Measurements from ENCODE around the gene MEI4. TPM values are rescaled to one million over a fixed set of nuclear protein-coding genes. Genes with fewer than 3 reads are reported as not detected.

Gene MEI4
- total and polyA plus RNA-seq, 2 of the 13 experiments (the other 11 are each of a cell fraction or from before 2014, with no cell fraction given): not detected

DNA sequence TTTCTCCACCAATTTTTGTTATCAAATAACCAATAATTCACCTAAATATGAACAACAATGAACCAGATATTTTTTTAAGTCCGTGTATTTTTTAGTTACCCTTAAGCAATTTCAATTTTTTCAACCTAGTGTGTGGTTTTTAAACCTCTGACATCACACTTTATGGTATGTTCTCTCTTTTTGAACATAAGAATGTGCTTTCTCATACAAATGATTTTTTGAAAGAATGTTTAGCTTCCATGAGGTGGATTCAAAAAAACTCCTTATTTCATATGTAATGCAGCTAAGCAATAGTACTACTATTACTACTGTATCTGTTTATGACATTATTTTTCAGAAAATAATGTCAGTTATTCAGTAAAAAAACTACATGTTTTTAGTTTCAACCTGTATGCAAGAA is 19.4 kb upstream of the MEI4 start:
- Histone ChIP-seq H2AFZ (ENCODE audit: low read length) (no peak overlapping the region), H3K4me2 (ENCODE audit: low read depth, low read length) (no peak overlapping the region), H3K9ac (ENCODE audit: insufficient read depth, low read depth, low read length) (no peak overlapping the region), H3K4me1 (ENCODE audit: insufficient read depth, low read length) (no peaks in the 10 kb centered on the region), H3K27me3 (ENCODE audit: control insufficient read depth in 1 of 2, insufficient read depth in 2 of 2, low read length in 2 of 2) (no peaks in the 10 kb centered on the region), H3K79me2 (ENCODE audit: insufficient read depth, low read length) (no peaks in the 10 kb centered on the region), H3K9me3 (ENCODE audit: low read length) (no peaks in the 10 kb centered on the region), H3K4me3 (replicated peaks in 1 of 3; ENCODE audit: insufficient read depth in 1 of 3, low read depth in 2 of 3, low read length in 3 of 3) (no peak overlapping the region), H3K27ac (ENCODE audit: extremely low read length, insufficient read depth, low read length) (no peak overlapping the region), H3K36me3 (replicated peaks in 1 of 2; ENCODE audit: control insufficient read depth in 1 of 2, insufficient read depth in 2 of 2, low read length in 2 of 2) (no peaks in the 10 kb centered on the region), H4K20me1 (ENCODE audit: insufficient read depth, low read length) (no peaks in the 10 kb centered on the region)
- FAIRE-seq (no peak), ATAC-seq (no peak), DNase-seq (ENCODE audit: low spot score) (no peak)
- ChIA-PET CTCF (ENCODE audit: low intra/inter-chr PET ratio, low total read pairs) (no interaction called here), POLR2A (no interaction called here)
- no peak for TF ChIP-seq FOXP4 (CRISPR knock-in tag; IDR thresholded peaks at IDR 0.05)
- TF ChIP-seq, protein P1, sequence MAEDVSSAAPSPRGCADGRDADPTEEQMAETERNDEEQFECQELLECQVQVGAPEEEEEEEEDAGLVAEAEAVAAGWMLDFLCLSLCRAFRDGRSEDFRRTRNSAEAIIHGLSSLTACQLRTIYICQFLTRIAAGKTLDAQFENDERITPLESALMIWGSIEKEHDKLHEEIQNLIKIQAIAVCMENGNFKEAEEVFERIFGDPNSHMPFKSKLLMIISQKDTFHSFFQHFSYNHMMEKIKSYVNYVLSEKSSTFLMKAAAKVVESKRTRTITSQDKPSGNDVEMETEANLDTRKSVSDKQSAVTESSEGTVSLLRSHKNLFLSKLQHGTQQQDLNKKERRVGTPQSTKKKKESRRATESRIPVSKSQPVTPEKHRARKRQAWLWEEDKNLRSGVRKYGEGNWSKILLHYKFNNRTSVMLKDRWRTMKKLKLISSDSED (CRISPR knock-in tag; IDR thresholded peaks at IDR 0.05): no peak
- no peak for TF ChIP-seq GABPA (IDR thresholded peaks at IDR 0.05; ENCODE audit: low read depth, low read length)
- no peak for TF ChIP-seq GABPA (CRISPR knock-in tag; IDR thresholded peaks at IDR 0.05; ENCODE audit: low read depth)
- no peak for TF ChIP-seq SMAD9 (CRISPR knock-in tag; IDR thresholded peaks at IDR 0.05)
- TF ChIP-seq ZBTB38 (CRISPR knock-in tag; IDR thresholded peaks at IDR 0.05): no peak
- intact Hi-C loops (cut with micrococcal nuclease; ENCODE audit: unreplicated experiment): no loop called here
- 0% methylated on average over 1 of the region's 1 CpG for WGBS (ENCODE audit: low lambda C conversion rate)
- no TSS peak for BruUV-seq (replicated peaks)
- in situ Hi-C loops (cut with HindIII; ENCODE audit: extremely low pct_ligation_motif_present, low pct_unique_long_range_greater_than_20kb): no loop called here

Data from HepG2 (cell line).